NCI-H2107 treated with DMSO at 0.1 percent for 48 hours (cell line): ENCODE data around the gene LY6G6D.
"Not testable (repeated sequence)": the region's sequence is repeated elsewhere in the genome, so short reads cannot be mapped to it uniquely, and the experiment has no call there.

Experiments used
- DNase-seq: peaks from one replicate; lab custom pipeline; 2025; ENCODE audit not compliant: unreplicated experiment; lab: John Stamatoyannopoulos, UW

LY6G6D gene

DNA sequence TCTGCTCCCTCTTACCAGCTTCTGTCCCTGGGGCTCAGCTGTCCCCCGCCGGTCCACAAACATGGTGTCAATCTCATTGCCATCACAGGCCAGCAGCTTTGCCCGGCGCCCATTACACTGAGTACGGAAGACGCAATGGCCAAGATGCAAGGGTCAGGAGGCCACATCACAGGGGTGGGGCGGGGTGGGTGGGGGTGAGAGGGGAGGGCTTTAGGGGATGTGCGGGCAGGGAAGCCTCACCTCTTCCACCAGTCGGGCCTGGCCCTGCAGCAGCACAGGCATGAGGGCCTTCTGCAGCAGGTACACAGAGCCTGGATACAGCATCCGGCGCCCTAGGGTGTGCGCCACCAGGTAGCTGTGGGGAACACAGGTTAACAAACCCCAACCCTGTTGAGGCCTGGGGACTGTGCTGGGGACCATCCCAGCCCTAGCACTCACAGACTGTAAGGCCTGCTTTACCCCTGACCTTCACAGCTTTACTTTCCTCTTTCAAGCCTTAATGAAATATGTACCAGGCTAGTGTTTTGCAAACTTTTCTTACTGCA lies 23.5 kb upstream of the LY6G6D start:
- DNase-seq = no peak

DNA sequence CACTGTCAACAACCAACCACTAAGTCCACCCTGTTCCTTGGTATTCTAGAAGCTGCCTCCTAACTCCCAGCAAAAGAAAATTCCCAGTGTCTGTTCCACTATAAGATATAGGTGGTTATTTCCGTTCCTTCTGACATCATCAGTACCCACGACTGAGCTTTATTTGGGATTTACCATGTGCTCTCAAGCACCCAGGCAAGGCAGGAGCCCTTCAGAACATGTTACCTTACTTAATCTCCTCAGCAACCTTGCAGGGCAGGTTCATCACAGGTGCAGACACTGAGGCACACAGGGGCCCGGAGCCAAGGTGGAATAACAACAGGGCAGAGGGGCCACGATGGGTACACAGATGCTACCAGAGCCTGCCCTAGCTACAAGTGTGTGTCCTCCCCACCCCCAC lies 22.8 kb upstream of the LY6G6D start:
- DNase-seq = no peak

DNA sequence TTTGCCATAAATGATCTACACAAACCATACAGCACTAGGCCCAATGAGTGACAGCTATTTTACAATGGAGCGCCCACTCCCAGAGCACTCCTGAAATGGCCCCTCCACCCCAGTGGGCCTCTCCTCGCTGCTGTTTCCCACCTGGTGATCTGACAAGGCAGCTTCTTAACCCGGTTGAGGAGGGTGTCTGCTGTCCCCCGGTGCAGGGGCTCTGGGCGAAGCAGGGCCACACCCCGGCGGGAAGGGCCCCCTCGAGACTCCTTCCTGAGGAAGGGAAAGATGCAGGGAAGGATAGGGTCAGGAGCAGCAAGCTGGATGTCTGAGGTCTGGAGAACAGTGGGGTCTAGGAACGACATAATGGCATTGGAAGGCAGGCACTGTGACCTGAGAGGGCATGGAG lies 22.3 kb upstream of the LY6G6D start:
- DNase-seq = no peak

DNA sequence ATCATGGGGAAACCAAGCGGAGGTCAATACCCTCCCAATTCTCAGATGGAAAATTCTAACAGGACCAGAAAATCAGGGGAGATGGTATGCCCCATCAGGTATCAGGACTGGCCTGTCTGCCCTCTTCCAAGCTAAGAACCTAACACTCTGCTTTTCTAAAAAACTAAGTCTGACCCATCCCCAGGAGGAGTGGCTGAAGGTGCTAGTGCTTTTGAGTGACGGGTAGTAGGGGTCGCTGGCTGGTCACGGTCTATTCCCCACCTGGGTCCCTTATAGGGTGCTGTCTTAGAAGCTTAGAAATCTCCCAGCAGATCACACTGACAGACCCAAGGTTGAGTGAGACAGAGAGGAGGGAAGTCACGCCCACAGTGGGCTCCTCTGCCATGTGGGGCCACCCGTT lies 21.6 kb upstream of the LY6G6D start:
- DNase-seq = no peak

DNA sequence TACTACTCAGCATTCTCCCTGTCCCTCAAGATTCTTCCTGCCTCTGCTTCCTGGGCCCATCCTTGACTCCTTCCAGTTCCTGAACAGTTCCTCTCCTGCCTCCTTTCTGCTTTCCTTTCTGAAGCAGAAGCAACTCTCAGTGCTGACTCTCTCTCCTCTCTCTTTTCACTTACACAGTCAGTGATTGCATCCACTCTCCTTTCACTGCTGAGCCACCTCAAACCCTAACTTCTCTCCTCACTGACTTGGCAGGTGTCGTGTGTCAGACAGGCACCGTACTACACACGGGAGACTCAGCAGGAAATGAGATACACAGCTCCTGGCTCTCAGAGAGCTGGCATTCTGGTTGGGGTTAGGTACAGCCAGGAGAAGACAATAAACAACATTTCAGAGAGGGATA lies 17.6 kb upstream of the LY6G6D start:
- DNase-seq = peak; percentile 17

DNA sequence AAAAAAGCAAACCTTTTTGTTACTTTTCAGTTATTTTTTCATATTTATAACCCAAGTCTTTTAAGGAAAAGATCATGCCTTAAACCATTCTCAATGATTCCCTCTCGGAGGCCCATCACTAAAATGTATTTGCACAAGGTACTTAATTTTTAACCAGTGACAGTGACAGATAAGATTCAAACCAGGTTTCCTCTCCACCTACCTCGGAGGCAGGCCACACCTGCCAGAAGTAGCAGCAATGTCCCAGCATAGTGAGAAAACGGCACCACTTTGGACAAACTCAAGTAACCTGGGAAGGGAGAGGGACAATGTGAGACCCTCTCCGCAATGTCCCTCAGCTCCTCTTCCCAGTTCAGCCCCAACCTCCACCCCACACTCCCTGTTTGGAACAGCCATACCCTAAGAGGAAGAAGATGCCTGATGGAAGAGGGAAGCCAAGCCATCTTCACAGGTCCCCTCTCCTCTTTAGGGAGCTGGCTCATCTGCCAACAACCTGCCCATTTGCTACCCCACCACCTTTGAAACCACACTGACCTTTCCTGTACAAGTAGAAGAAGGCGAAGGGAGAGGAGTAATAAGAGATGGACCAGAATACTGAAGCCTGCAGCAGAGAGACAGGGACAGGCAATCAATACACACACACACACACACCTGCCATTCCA lies 14.3 kb upstream of the LY6G6D start:
- DNase-seq = no peak

DNA sequence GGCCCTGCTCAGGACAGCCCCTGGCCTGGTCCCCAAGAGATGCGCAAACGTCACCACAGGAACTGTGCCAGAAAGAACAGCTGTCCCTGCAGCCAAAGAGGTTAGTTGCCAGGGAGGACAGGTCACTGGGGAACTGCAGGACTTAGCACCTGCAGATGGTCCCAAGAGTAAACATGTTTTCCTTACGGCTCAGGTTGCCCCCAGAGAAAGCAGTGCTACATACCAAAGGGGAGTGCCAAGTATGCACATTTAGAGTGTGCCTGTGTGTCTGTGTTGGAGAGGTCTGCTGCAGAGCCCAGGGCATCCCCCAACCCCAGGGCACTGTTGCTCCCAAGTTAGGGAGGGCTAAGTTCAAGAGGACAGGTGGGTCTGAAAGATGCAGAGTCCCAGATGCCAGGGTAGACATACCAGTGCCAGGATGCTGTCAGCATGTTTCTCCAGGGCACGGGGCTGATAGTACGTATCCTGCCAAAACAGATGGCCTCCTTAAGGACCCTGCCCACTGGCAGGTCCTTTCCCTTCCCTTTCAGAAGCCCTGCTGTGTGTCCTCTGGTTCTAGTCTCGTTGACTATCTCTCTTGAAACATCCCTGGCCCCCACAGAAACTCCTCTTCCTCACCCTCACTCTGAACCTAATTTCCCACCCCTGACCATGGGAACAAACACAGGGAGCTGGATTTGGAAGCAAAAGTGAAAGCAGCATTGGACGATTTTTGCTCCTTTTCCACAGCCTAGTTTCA lies 13.3 kb upstream of the LY6G6D start:
- peak; percentile 17 for DNase-seq

DNA sequence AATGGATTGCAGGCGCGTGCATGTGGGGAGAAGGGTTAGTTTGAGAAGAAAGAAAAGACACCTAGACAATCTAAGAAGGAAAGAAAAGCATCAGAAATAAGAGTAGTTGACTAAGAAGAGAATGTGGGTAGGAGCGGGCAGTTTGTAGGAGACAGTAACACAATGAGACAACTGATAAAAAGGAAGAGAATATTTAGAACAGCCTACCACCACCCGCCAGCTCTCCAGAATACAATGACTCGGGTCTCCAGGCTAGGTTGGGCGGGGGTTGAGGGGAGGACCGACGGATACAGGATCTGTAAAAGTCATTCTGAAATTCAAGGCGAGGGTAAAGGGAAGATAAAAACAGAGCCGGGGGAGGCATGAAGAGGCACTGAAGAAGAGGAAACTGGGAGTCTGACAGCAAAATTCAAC lies 12.7 kb upstream of the LY6G6D start:
- DNase-seq = no peak

DNA sequence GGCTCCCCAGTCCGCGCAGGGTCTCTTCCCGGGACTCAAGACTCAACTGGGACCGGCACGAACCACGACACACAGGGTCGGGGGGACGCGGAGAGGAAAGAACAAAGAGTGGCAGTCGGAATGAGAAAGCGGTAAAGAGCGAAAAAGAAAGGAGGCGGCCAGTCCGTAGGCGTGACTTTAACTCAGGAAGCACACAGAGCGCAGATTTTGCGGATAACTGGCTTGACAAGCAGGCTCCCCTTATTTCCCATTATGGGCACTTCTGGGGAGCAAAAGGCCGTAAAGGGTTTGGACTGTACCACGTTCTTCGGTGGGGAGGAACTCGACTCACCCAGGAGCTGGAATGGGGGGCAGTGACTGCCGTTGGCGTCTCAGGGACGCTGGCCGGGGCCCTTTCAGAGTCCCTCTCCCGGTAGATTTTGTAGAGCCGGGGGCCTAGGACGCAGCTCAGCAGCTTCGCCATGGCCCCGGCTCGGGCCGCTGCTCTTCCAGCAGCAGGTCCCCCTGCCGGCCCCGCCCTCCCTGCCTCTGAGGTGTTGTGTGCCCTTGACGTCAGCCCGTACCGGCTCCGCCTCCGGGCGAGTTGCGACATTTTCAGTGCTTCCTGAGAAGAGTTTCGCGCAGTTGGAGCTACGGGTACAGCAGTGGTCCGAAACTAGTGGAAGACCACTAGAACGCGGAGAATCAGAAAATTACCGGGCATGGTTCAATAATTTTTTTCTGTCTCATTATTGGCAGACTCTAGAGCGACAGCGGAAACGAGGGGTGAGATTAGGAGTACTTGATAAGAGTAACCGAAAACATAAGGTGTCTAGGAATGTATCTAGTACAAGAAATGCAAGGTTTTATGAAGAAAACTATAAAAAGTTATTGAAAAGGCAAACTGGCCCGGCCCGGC lies 12.1 kb upstream of the LY6G6D start, which contains the start of gene ABHD16A:
ABHD16A (minus strand) TSS at position 506 of the 898 bp plus-strand sequence; CDS start at position 463, 43 bp downstream.
- peak; percentile 82 for DNase-seq

DNA sequence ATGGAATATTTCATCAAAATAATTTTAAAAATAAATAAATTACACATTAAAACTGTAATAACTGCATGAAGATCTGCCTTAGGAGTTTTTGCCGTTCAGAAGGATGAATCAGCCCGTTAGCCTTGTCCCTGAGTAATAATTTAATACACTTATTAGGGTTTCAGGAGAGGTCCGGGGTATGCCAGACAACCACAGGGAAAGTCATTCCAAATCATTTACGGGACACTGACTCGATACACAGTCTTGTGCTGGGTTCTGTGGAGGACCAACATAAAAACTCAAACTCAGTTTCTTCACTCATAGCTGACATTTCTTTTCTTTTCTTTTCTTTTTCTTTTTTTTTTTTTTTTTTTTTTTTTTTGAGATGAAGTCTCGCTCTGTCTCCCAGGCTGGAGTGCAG lies 9.2 kb upstream of the LY6G6D start:
- DNase-seq = no peak

DNA sequence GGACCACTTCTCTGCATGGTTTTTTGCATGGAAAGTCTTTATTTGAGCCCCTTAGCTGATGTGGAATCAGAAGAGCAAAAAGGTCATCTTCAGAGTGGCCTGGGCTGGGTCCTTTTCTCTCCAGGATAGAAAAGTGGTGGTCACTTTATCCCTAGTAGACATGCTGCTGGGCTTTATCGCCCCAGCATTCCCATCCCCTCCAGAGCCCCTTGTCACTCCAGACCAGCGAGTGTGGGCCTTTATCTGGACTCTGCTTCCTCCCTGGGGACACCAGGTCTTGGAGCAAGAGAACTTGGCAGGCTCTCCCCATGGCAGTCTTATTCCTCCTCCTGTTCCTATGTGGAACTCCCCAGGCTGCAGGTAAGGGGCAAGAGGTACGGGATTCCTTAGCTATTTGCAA lies 8.5 kb upstream of the LY6G6D start, which contains the start of gene LY6G6F:
LY6G6F (plus strand) TSS at position 268 of the 400 bp plus-strand sequence; CDS start at position 309, 41 bp downstream.
- no peak for DNase-seq

DNA sequence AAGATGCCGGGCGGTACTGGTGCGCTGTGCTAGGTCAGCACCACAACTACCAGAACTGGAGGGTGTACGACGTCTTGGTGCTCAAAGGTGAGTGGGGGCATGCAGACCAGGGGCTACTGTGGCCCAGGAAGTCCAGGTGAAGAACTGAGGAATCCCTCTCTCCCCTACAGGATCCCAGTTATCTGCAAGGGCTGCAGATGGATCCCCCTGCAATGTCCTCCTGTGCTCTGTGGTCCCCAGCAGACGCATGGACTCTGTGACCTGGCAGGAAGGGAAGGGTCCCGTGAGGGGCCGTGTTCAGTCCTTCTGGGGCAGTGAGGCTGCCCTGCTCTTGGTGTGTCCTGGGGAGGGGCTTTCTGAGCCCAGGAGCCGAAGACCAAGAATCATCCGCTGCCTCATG lies 7.4 kb upstream of the LY6G6D start:
- DNase-seq = no peak

DNA sequence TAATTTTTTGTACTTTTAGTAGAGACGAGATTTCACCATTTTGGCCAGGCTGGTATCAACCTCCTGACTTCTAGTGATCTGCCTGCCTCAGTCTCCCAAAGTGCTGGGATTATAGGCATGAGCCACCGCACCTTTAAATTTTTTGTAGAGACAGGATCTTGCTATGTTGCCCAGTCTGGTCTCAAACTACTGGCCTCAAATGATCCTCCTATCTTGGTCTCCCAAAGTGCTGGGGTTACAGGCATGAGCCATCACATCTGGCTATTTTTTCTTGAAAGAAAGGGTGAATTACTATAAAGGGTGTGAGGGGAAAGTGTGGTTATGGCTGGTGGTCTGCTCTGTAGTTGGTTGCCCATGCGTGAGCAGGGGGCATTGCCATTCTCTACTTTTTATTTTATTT lies 6.9 kb upstream of the LY6G6D start:
- no peak for DNase-seq

DNA sequence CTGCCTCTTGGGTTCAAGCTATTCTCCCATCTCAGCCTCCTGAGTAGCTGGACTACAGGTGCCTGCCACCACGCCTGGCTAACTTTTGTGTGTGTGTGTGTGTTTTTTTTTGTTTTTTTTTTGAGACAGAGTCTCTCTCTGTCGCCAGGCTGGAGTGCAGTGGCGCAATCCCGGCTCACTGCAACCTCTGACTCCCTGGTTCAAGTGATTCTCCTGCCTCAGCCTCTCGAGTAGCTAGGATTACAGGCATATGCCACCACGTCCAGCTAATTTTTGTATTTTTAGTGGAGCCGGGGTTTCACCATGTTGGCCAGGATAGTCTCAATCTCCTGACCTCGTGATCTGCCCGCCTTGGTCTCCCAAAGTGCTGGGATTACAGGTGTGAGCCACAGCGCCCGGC lies 6.0 kb upstream of the LY6G6D start:
- not testable (repeated sequence) for DNase-seq

DNA sequence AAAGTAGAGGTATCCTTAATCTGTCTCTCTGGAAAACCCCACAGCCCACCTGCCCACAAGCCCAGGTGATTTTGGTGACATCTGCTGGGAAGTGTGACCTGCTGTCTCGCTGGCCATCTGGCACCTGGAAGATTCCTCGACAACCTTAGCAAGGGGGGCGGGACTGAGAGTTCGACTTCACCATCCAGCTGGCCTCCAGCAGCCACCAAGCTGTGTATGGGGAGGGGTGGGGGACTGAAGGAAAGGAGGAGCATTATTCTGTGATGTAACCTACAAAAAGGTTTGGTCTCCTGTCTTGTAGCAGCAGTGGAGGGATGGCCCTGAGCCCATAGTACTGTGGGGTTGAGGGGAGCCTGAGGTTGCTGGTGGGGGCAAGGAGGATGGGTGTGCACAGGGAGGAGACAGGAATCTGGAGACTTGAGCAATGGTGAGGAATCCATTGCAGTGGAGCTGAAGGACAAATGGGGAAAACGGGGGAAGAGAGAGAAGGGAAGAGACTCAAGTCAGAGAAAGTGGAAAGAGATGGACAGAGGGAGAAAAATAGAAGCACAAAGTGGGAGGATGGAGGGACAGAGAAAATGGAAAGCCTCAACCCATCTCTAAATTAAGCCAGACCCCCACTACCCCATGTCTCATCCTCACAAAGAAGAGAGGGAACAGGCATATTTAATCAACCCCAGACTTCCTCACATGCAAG lies 4.5 kb upstream of the LY6G6D start:
- DNase-seq = no peak

DNA sequence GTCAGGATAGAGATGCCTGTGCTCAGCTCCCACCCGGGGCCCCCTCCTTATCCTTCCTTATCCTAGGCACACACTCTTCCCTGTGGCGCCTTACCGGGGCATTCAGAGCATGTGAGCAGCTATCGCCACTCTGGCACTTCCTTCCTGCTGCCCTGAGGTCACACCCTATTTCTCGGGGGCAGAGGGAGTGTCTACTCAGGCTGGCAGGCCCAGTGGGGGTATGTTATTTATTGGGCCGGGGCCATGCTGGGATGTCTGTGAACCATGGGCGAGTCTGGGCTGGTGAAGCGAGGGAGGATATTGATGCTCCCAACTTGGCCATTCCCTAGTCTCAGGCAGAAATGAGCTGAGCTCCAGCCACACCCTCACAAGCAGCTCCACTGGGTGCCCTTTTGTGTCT lies 3.9 kb upstream of the LY6G6D start:
- no peak for DNase-seq

DNA sequence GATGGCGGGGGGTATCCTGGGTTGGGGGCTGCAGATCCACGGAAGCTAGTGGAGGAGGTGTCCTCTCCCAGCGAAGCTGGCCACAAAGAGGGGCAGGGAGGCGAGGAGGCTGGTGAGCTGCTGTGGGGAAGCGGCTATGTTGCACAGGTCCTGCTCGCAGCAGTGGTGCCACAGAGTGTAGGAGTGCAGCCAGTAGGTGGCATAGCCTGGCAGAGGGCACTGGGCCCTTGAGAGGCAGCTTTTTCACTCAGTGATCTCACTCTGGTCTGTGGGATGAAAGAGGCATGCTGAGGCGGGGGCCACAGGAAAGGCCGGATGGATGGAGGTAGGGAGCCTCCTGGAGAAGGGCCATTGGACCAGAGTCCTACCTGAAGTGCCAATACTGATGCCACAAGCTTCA lies 2.9 kb upstream of the LY6G6D start:
- no peak for DNase-seq

DNA sequence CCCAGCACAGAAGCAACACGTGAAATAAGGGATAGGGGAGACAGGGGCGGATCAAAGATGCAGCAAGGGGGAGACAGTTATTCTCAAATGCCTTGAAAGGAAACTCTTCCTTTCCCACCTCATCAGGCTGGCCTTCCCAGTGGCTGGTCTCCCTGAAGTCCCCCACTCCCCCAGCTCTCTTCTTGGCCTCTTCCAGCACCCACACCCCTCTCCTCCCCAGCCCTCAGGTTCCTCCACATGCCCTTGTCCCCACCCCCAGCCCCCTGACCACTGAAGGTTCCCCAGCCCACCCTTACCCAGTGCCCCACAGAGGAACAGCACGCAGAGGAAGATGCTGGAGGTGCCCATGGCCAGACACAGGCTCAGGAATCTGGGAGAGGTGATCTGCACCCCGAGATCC lies 1.7 kb upstream of the LY6G6D start:
- DNase-seq = no peak

DNA sequence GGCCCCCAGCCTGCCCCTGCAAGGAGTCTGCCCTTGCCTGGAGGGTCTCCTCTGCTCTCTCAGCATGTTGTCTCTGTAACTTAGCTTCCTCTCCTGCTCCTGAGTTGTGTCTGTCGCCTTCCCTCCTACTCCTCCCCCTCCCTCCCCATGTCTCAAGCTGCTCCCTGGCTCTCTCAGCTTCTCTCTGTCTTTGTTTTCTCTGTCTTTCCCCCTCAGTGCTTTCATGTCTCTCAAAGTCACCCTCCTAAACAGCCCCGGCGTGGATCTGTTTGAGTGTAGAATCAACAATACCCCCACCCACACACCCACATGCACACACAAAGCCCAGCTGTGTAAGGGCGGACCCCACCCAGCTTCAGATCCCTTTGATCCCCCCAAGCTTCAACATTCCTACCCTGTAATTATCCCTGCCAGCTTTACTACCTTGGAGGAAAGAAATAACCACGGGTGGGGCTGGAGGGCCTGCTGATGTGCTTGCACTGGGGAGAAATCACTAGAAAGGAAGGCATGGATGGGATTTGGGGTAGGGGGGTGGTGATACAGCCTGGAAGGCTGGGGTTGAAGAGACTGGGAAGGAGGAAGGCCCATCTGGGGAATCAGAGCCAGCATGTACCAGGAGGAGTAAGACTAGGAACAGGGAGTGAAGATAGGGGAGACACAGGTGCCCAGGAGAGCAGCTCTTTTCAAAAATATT lies 1.0 kb upstream of the LY6G6D start:
- DNase-seq = no peak
